GM12801 (cell line): ENCODE data around the gene SERF2.

ENCODE experiments used
- TF ChIP-seq, protein P1 (sequence below): IDR thresholded peaks from one replicate; pipeline ENCODE4 v1.5.1; 2011; ENCODE audit warnings: control low read depth; ENCODE audit not compliant: insufficient read length; ENCODE audit errors: extremely low read depth

The SERF2 gene

DNA sequence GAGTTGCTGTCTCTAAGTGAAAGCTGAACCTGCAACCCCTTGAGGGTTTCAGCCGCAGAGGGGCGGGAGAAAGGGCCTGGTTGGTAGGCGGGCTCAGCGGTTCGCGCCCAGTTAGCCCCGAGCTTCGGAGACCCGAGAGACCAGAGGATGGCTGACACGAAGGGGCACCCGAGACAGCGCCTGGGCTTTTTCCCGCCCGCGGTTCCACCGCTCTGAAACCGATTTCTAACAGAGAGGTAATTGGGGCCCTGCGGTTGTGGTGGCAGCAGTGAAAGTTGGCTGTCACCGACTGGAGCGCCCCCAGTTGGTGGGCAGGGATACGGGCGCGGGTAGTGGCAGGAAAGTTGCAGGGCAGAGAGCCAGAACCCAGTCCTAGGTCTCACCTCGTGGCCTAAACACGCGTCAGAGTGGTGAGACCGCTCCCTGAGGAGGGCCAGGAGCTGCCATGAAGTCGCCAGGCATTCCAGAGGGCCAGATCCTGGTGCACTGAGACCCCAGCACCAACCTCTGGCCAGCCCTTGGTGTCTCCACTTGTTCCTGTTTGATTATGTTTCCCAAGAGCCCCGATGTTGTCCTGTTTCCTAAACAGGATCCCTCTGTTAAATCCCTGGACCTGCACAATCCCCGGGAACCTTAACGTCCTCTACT is 14.7 kb upstream of the SERF2 start:
- TF ChIP-seq, protein P1, sequence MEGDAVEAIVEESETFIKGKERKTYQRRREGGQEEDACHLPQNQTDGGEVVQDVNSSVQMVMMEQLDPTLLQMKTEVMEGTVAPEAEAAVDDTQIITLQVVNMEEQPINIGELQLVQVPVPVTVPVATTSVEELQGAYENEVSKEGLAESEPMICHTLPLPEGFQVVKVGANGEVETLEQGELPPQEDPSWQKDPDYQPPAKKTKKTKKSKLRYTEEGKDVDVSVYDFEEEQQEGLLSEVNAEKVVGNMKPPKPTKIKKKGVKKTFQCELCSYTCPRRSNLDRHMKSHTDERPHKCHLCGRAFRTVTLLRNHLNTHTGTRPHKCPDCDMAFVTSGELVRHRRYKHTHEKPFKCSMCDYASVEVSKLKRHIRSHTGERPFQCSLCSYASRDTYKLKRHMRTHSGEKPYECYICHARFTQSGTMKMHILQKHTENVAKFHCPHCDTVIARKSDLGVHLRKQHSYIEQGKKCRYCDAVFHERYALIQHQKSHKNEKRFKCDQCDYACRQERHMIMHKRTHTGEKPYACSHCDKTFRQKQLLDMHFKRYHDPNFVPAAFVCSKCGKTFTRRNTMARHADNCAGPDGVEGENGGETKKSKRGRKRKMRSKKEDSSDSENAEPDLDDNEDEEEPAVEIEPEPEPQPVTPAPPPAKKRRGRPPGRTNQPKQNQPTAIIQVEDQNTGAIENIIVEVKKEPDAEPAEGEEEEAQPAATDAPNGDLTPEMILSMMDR = no peak

DNA sequence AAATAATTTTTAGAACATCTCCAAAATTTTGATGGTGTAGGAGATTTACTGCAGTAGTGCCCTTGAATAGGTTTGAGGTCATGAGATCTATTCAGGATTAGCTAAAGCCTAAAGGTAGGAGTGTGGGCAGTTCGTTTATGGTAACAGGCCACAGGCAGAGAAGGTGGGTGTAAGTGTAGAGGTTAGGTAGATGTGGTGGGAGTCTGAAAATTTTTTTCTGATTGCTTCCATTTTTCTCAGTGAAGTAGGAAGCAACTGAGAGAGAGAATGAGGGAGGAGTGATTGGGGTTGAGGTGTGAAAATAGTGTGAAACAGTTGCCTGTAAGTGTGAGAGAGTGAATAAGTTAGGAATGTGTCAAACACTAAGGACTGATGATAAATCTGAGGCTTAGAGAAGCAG is 13.1 kb upstream of the SERF2 start:
- TF ChIP-seq, protein P1 = no peak

DNA sequence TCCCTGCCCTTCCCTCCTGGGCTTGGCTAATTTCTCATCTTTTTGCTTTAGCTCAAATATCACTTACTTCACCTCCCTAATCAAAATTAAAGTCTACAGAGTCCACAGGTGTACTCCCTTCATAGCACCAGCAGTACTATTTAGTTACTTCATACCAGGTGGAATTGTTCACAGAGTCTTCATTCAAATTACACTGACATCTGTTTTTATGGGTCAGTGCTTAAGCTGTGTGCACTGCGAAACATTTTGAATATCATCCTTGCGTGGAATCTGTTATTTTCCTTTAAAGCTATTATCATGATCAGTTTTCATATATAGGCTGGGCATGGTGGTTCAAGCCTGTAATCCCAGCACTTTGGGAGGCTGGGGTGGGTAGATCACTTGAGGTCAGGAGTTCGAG is 2.7 kb upstream of the SERF2 start:
- TF ChIP-seq, protein P1 = no peak

DNA sequence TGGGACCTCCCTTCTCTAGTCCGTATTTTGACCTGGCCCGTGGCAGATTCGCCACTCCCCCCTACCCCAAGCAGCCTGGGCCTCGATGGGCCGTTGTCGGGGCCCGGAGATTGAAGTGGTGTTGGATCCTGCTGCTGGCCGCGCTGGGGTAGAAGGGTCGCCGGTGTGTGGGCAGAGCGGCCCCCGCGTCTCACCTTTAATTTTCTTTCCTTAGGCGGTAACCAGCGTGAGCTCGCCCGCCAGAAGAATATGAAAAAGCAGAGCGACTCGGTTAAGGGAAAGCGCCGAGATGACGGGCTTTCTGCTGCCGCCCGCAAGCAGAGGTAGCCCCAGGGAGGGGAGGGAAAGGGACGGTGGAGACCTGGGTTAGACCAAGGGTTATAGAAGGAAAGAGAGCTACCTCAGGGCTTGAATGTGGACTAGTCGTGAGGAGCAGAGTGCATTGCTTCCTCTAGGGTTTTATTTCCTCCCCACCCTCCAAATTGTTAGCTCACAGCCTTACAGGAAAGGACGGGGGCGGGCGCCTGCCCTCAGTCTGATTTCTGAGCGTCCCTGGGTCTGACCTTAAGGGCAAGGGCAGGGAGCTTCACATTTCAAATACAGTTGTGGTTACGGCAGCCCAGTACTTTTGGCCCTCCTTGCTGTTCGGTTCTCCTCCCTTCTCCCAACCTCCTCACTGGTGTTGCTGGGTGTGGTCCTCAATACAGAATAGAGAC is 799 bp downstream of the SERF2 start:
- TF ChIP-seq, protein P1 = no peak

DNA sequence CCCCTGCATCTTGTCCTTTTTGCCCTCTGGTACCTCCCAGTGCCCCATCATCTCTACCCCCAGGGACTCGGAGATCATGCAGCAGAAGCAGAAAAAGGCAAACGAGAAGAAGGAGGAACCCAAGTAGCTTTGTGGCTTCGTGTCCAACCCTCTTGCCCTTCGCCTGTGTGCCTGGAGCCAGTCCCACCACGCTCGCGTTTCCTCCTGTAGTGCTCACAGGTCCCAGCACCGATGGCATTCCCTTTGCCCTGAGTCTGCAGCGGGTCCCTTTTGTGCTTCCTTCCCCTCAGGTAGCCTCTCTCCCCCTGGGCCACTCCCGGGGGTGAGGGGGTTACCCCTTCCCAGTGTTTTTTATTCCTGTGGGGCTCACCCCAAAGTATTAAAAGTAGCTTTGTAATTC is 1.5 kb downstream of the SERF2 start:
- TF ChIP-seq, protein P1 = no peak

DNA sequence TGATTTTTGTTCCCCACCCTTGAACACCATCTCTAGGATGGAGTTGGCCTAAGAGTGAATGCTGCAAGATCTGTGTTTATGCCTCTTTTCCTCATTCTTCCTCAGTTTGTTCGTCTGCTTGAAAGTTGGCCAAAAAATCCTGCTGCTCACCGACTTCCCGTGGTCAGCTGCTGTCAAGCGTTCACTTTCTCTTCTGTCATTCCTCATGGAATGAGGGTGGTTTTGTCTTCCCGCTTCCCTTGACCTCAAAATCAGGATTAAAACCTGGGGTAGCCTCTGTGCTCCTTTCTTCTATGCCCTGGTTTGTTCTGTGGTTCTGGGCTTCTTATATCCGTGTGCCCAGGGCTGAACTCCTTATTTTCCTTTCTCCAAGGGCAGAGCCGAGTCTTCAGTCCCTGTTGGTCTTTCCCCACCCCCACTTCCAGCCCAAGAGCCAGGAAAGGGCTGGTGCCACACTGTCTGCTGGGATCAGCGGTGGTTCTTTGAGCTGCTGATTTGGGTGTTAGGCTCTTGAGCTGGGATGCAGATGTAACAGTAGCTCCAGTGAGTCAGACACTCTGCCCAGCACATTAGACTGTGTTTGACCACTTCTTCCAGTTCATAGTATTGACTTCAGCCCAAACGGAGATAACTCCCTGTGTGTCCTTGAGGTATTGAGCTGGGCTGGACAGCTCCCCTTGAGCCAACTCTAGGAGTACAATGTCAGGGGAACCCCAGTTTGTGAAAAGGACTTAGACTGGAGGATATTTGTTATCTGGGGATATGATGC is 2.3 kb downstream of the SERF2 start:
- TF ChIP-seq, protein P1 = no peak

DNA sequence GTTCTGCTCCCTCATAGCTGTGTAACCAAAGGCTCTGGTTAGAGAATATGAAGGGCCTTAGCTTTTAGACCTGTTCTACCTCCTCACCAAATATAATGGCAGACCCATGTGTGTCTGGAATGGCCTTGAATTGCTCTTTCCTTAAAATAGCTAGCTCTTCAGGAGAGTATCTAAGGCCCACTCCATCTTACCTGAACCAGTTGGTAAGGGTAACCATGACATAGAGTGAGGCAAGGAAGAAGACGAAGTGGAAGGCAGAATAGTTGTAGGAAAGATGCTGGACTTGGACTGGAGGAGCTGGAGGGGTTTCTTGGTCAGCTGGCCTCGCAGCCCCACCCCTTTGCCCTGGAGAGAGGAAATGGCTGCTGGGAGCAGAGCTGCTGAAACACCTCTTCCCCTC is 3.1 kb downstream of the SERF2 start:
- TF ChIP-seq, protein P1 = no peak
